Measurements from ENCODE around the gene MUSK.

GRCh38 chr9:110785166-110785565 is 116.6 kb downstream of the MUSK start:
- TF ChIP-seq CTCF (IDR thresholded peaks at IDR 0.05; ENCODE audit: borderline replicate concordance, extremely low read depth, low read length, poor library complexity, severe bottlenecking) (no peak), EZH2 (IDR thresholded peaks at IDR 0.05; ENCODE audit: borderline replicate concordance, low read depth, low read length, severe bottlenecking) (no peak)
